AG10803 (cell line): Measurements from ENCODE around the gene UNK.
"Not testable (repeated sequence)": the region's sequence is repeated elsewhere in the genome, so short reads cannot be mapped to it uniquely, and the experiment has no call there.

Source experiments
- DNase-seq: peaks from one replicate; pipeline ENCODE4 v3.0.0; 2010; ENCODE audit warnings: low read depth
- H3K4me3 ChIP-seq: 2 replicates; pipeline ENCODE4 v1.5.1; 2011; ENCODE audit warnings: mild to moderate bottlenecking, low read length, control low read depth
- CTCF ChIP-seq: conservative IDR thresholded peaks from 2 replicates; pipeline ENCODE4 v1.5.1; 2011; ENCODE audit warnings: mild to moderate bottlenecking, low read length, control low read depth, inconsistent platforms

The UNK gene

GRCh38 chr17:75848523-75849278 is 64.1 kb downstream of the UNK start:
- peak; percentile 61 for TF ChIP-seq CTCF
- DNase-seq: no peak
- H3K4me3 ChIP-seq: no peak overlapping the region

- H3K4me3 ChIP-seq: no peak overlapping the region
- TF ChIP-seq CTCF: no peak
- no peak for DNase-seq
Measured at GRCh38 chr17:75849279-75849646, 64.7 kb downstream of the UNK start.

DNA sequence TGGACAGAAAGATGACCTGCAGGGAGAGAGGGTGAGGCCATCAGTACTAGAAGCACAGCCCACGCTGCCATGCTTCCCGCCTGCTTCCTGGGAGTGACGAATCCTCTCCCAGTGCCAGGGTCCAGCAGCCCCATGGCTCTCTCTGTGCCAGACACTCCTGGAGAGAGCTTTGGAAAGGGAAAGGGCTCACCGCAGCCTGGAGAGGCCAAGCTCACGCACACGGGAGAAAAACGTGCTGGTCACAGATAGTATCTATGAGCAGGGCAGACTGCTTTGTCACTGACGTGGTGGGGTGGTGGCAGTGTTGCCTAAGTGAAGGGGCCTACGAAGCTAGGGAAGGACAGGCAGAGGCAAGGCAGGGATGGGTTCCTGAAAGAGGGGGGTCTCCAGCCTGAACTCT is 65.1 kb downstream of the UNK start:
- H3K4me3 ChIP-seq: no peak overlapping the region
- TF ChIP-seq CTCF: no peak
- DNase-seq: no peak

DNA sequence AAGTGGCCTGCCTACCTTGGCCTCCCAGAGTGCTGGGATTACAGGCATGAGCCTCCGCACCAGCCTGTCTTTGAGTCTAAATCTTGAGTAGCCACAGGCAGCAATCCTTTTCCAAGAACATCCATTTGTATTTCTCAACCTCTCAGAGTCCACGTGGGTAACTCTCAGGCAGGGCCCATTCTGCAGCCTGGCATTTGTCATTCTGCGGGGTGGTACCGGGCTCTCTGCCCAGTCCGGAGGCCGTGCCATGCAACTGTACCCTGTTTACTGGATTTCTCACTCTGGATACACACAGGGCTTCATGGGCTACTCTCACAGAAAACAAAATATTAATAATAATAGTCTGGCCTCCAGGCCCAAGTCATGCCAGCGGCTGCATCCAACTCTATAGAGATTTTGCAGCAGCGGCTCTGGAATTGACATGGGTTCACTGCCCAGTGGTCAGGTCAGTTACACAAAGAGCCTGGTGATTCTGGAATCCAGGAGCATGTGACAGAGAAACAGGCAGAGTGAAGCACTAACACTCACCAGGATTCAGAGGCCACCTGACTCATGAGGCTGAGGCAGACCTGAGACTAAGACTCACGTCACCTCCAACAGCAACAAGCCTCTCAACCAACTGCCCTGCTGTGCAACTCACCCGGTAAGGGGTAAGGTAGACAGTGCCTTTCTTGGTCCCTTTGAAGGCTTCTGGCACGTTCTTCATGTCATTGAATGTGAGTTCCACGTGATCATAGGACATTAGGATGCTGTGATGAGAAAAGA is 66.5 kb downstream of the UNK start:
- no peak for DNase-seq
- no peak for TF ChIP-seq CTCF
- H3K4me3 ChIP-seq: no peak overlapping the region

GRCh38 chr17:75851693-75851991 is 67.0 kb downstream of the UNK start:
- DNase-seq, H3K4me3 ChIP-seq: not testable (repeated sequence)

DNA sequence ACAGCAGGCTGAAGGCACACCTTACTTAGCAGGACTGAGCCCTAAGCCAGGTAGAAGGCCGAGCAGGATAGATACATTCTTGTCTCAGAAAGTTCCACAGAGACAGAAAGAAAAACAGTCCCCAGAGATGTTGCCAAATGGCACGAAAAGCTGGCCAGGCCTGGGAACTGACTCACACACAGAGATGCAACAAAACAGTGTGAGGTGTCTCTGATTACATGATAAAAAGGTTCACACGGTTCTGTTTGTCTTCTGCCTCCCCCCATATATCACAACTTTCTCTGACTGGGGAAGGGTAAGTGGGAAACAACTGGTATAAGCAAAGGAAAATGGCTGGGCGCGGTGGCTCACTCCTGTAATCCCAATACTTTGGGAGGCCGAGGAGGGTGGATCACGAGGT is 68.8 kb downstream of the UNK start:
- H3K4me3 ChIP-seq: no peak overlapping the region
- peak; percentile 66 for DNase-seq

GRCh38 chr17:75854101-75854748 is 69.6 kb downstream of the UNK start:
- DNase-seq: peak; percentile 74
- peak overlapping the region; percentile 81 for H3K4me3 ChIP-seq
- no peak for TF ChIP-seq CTCF

More for the DNA sequence above, 68.8 kb downstream of the UNK start:
- no peak for TF ChIP-seq CTCF
